ENCODE results near the gene MED9. TPM values are rescaled to one million over a fixed set of nuclear protein-coding genes. Genes with fewer than 3 reads are reported as not detected.

The MED9 gene
- total and polyA plus RNA-seq, 2 of the 8 experiments (the other 6 are each of a cell fraction or from before 2014, with no cell fraction given) = 15.8 to 19.7 TPM

DNA sequence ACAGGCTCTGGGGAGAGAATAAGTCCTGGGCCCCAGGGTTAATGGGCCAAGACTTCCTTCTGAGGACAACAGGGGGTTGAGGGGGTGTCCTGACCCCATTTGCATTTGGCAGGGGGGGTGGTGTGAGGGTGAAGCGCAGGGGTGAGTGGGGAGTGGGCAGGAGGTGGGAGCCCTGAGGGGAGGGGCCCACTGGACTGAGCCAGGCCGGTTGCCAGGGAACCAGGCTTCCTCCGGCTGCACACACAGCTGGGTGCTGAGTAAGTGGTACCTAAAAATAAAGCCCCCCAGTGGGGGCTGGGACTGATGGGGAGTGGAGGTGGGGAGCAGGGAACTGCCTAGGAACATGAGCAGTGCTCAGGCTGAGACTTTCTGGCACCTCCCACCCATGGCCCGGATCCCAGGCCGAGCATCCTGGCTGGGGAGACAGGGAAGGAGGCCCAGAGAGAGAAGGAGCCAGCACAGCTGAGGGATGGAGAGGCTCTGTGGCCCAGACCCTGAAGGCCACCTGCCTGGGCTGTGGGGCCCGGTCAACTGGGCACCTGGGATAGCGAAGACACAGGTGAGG lies 26.8 kb downstream of the MED9 start:
- Histone ChIP-seq H3K36me3 (ENCODE audit: control insufficient read depth in 2 of 4, insufficient read depth in 4 of 4, low read length in 3 of 4) (no peaks in the 10 kb centered on the region), H3K4me1 (replicated peaks in 1 of 4; ENCODE audit: control insufficient read depth in 3 of 4, insufficient read depth in 4 of 4, low read length in 3 of 4) (peaks cover 0 to 2% (median 0%) of the 10 kb centered on the region in 4 experiments; a peak in 1 of 7 replicates), H4K5ac (ENCODE audit: insufficient read length, low read depth, low read length) (no peak overlapping the region), H3K56ac (replicated peaks; ENCODE audit: insufficient read length, low read depth, low read length) (no peak overlapping the region), H2AFZ (ENCODE audit: low read length) (no peak overlapping the region), H3K18ac (ENCODE audit: extremely low read depth, low read length) (no peak overlapping the region), H3K9me3 (ENCODE audit: insufficient read depth in 2 of 2, low read depth in 1 of 2, low read length in 1 of 2) (no peaks in the 10 kb centered on the region), H3K27ac (ENCODE audit: low read depth, low read length) (no peak overlapping the region), H2BK20ac (ENCODE audit: low read length) (no peak overlapping the region), H3K23ac (ENCODE audit: insufficient read length) (no peak overlapping the region), H3K23me2 (ENCODE audit: low read depth, low read length) (no peaks in the 10 kb centered on the region), H4K20me1 (replicated peaks in 1 of 2; ENCODE audit: control insufficient read depth in 1 of 2, insufficient read depth in 2 of 2, low read length in 2 of 2) (peaks cover 0 to 2% of the 10 kb centered on the region in 2 experiments), H3K79me2 (ENCODE audit: control insufficient read depth in 1 of 2, insufficient read depth in 2 of 2, low read length in 2 of 2) (no peaks in the 10 kb centered on the region), H2BK12ac (ENCODE audit: low read depth, low read length) (no peak overlapping the region), H3K4ac (replicated peaks; ENCODE audit: insufficient read length, low read depth, low read length) (no peak overlapping the region), H2BK120ac (replicated peaks; ENCODE audit: low read depth, low read length) (no peak overlapping the region), H2AK5ac (ENCODE audit: low read depth, low read length) (no peak overlapping the region), H3K4me2 (ENCODE audit: insufficient read depth in 1 of 2, low read depth in 2 of 2, low read length in 2 of 2) (no peak overlapping the region), H4K91ac (replicated peaks; ENCODE audit: insufficient read length, low read length) (no peak overlapping the region), H4K8ac (ENCODE audit: extremely low read depth, insufficient read depth, low read length) (no peak overlapping the region), H3K27me3 (replicated peaks in 1 of 4; ENCODE audit: control insufficient read depth in 3 of 4, extremely low read depth in 1 of 4, insufficient read depth in 3 of 4, low read length in 3 of 4) (no peaks in the 10 kb centered on the region; a peak in 3 of 7 replicates), H2BK5ac (ENCODE audit: low read depth, low read length) (no peak overlapping the region), H3K9ac (replicated peaks in 1 of 4; ENCODE audit: extremely low read depth in 1 of 4, low read depth in 3 of 4, low read length in 3 of 4) (no peak overlapping the region), H3K14ac (ENCODE audit: insufficient read length) (no peak overlapping the region), H2BK15ac (ENCODE audit: low read length) (no peak overlapping the region), H3K79me1 (ENCODE audit: low read depth, low read length) (no peaks in the 10 kb centered on the region), H3K4me3 (ENCODE audit: extremely low read depth in 1 of 4, insufficient read depth in 2 of 4, low read depth in 3 of 4, low read length in 4 of 4) (no peak overlapping the region)
- ChIA-PET CTCF (ENCODE audit: partially characterized antibody) (interaction anchor here (0.8 to 5.1 kb wide), 6 partner anchors 15 to 148 kb away, joined by 3 to 40 read pairs (median 10); no protein-coding TSS in a partner anchor), POLR2A (ENCODE audit: partially characterized antibody) (interaction anchor here (2.2 kb wide), 1 partner anchor 8 kb away, joined by 6 read pairs; the partner anchor contains the start of gene RASD1)
- no peak for DNase-seq (ENCODE audit: low read depth in 1 of 2, low spot score in 2 of 2)
- TF ChIP-seq JUN (IDR thresholded peaks at IDR 0.05; ENCODE audit: low read depth, low read length) = no peak
- no peak for TF ChIP-seq RAD21 (IDR thresholded peaks at IDR 0.05 in 1 of 2, conservative IDR thresholded peaks at IDR 0.05 in 1 of 2; ENCODE audit: low read depth in 2 of 2, low read length in 2 of 2)
- no peak for TF ChIP-seq JUND (IDR thresholded peaks at IDR 0.05; ENCODE audit: low read length)
- TF ChIP-seq ASH2L (IDR thresholded peaks at IDR 0.05; ENCODE audit: low read length) = no peak
- TF ChIP-seq KDM5A (IDR thresholded peaks at IDR 0.05; ENCODE audit: low read length) = no peak
- TF ChIP-seq SIX5 (IDR thresholded peaks at IDR 0.05; ENCODE audit: low read depth, low read length) = no peak
- TF ChIP-seq FOSL1 (IDR thresholded peaks at IDR 0.05; ENCODE audit: insufficient read depth, low read depth, low read length) = no peak
- TF ChIP-seq TCF12 (IDR thresholded peaks at IDR 0.05; ENCODE audit: low read depth, low read length) = no peak
- no peak for FAIRE-seq
- 85% methylated on average over 4 of the region's 7 CpGs; no CpG with 5 or more reads in 1 of the 2 experiments for WGBS, 2 experiments (ENCODE audit: extremely low coverage in 1 of 2, insufficient coverage in 1 of 2, insufficient read length in 1 of 2, insufficient replicate concordance in 2 of 2, low coverage in 1 of 2, low lambda C conversion rate in 2 of 2, missing lambda C conversion rate in 1 of 2)
